Subcutaneous adipose tissue (tissue), 4 donors: Measurements from ENCODE around the gene ATOSA. TPM values are rescaled to one million over a fixed set of nuclear protein-coding genes. Genes with fewer than 3 reads are reported as not detected.

Experiments used
- total RNA-seq, 4 donors: library from RNA; depleted of rRNA; stranded (reverse); fragments of >200 nt; gene quantifications; one replicate each; pipeline ENCODE4 v1.1.0, GENCODE V29; 2016
- TF ChIP-seq, protein P1 (sequence below): fragments of 450-650 bp; IDR thresholded peaks from one replicate; pipeline ENCODE4 v1.5.1; 2016; ENCODE audit warnings: low read depth, mild to moderate bottlenecking, control low read depth, antibody characterized with exemption, moderate library complexity

Gene ATOSA
- total RNA-seq, 4 donors from 2014 or later: 120 to 205 (median 166) TPM

DNA sequence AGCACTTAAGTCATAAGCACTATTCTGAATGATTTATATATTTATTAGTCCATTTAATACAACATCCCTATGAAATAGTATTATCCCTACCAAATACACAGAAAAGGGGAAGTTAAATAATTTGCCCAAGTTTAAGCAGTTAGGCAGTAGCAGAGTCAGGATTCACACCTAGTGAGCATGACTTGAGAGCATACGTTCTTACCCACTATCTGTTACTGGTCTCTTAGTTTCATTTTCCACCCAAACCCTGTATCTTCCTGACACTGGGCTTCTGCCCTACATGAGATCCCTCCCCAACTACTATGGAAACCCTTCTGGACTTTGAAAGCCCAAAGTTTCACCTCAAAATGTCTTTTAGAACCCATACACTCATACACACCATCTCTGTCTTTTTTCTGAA is 4.4 kb upstream of the ATOSA start:
- TF ChIP-seq, protein P1, sequence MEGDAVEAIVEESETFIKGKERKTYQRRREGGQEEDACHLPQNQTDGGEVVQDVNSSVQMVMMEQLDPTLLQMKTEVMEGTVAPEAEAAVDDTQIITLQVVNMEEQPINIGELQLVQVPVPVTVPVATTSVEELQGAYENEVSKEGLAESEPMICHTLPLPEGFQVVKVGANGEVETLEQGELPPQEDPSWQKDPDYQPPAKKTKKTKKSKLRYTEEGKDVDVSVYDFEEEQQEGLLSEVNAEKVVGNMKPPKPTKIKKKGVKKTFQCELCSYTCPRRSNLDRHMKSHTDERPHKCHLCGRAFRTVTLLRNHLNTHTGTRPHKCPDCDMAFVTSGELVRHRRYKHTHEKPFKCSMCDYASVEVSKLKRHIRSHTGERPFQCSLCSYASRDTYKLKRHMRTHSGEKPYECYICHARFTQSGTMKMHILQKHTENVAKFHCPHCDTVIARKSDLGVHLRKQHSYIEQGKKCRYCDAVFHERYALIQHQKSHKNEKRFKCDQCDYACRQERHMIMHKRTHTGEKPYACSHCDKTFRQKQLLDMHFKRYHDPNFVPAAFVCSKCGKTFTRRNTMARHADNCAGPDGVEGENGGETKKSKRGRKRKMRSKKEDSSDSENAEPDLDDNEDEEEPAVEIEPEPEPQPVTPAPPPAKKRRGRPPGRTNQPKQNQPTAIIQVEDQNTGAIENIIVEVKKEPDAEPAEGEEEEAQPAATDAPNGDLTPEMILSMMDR: no peak

DNA sequence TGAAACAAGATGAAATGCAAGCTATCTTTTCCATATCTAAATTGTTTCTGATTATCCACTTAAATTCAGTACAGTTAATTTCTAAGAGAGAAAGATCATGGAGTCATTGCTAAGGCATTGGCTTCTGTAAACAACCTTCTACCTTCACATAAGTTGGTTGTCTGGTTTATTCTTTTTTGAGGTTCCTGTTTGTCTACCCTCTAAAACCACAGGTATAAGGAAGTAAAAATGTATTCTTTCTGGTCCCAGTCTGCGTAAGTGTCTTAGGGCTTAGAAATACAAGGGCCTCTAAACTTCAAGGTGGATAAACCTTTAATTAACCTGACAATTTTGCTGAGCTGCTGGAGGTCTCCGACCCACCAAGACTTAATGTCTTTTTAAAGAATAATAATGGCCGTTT is 3.6 kb upstream of the ATOSA start:
- TF ChIP-seq, protein P1: no peak

DNA sequence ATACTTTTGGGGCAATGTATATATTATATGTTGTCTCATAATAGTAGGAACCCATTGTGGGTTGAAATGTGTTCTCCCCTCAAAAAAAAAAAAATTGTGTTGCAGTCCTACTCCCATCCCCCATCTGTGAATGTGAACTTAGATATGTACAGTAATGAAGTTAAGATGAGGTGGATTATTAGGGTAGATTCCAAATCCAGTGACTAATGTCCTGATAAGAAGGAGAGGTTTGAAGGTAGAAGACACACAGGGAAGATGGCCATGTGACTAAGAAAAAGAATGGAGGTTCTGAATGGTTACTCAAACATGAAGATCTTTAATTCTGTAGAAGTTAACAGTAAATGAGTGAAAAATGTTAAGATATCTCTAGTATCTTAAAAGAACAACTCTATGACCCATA is 3.0 kb upstream of the ATOSA start:
- TF ChIP-seq, protein P1: no peak

DNA sequence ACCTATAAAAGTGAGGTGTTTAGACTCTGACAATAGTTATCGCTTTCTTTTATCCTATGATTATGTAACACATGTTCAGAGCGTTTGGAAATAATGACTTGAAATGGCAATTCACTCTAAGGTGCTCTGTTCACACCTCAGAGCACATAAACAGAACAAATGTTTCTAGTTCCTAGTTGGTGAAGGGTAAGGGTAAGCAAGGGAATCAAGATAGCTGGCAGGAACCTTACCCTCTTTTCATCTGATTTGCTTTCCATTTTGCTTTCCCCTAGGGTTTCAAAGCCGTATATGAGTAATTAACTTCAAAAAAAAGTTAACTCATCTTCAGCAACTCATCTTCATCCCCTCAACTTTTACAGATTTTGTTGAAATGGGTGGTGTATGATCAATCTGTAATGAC is 2.3 kb upstream of the ATOSA start:
- TF ChIP-seq, protein P1: no peak

DNA sequence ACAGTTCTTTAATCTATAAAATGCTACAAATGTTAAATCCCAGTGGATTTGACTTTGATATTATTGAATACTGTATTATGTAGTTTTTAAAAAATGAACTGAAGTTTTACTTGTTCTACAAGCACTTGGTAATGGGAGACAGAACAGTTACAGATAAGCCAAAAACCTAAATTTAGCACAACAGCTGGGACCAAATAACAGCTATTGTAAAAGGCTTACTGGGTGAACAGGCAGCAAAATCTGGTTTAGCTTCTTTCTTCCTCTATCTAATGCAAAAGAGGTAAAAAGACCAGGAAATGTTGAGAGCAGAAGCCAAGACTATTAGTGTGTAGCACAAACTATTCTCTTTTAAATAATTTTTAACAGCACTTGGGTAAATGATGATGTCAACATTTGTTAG is 1.6 kb upstream of the ATOSA start:
- TF ChIP-seq, protein P1: no peak

DNA sequence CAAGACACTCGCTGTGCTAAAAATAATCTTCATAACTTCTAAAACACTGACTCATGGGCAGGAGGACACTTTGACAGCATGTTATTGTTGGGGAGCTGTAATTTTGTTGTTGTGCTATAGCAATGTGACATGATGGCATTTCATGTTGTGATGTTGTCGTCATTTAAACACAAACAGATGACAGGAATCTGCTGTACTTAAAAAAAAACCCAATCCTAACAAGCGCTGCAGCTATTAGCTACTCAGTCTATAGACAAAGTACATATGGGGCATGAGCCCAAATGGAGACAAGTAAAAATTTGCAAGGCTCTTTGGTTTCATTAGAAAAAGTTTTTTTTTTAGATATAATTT is 828 bp upstream of the ATOSA start:
- TF ChIP-seq, protein P1: no peak

DNA sequence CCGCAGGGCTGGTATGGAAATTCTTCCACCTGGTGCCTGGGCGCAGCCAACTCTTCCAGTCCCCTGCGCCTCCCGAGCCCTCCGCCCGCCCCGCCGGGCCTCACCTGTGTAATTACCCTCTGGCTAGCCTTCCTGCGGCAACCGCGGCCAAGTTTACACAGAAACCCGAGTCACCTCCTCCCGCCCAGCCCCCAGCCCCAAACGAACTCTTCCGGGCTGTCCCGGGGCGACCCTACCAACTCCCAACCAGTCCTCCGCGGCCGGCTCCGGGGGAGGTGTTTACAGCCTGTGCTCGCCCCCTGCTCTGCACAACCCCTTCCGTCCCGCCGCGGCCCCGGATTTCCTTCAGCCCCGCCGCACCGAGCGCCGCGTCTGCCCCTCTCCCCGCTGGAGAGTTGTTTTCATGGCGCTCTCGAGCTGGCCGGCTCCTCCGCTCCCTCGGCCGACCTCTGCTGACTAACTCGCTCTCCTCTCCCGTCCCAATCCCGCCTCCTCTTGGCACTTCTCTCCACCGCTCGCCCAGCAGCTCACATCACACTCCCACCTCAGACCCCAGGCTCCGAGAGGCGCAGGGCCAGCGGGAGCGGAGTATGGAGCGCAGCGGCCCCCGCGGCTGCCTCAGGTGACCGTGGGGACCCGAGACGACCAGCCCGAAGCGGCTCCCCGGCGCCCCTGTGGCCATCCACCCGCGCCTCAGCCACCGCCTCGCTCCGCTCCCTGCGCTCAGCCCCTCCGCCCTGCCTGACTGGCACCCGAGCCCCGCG is 538 bp downstream of the ATOSA start:
- TF ChIP-seq, protein P1: no peak
